ENCODE data around the gene GPR135. TPM values are rescaled to one million over a fixed set of nuclear protein-coding genes. Genes with fewer than 3 reads are reported as not detected.
A peak's percentile ranks its signal among the peaks of the same experiment; 100 is the strongest.

Gene GPR135, protein sequence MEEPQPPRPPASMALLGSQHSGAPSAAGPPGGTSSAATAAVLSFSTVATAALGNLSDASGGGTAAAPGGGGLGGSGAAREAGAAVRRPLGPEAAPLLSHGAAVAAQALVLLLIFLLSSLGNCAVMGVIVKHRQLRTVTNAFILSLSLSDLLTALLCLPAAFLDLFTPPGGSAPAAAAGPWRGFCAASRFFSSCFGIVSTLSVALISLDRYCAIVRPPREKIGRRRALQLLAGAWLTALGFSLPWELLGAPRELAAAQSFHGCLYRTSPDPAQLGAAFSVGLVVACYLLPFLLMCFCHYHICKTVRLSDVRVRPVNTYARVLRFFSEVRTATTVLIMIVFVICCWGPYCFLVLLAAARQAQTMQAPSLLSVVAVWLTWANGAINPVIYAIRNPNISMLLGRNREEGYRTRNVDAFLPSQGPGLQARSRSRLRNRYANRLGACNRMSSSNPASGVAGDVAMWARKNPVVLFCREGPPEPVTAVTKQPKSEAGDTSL
- total RNA-seq: 1 to 10 TPM in 3 of 4 donors, not detected in 1; 1.5 to 7.4 (median 5.2) TPM

DNA sequence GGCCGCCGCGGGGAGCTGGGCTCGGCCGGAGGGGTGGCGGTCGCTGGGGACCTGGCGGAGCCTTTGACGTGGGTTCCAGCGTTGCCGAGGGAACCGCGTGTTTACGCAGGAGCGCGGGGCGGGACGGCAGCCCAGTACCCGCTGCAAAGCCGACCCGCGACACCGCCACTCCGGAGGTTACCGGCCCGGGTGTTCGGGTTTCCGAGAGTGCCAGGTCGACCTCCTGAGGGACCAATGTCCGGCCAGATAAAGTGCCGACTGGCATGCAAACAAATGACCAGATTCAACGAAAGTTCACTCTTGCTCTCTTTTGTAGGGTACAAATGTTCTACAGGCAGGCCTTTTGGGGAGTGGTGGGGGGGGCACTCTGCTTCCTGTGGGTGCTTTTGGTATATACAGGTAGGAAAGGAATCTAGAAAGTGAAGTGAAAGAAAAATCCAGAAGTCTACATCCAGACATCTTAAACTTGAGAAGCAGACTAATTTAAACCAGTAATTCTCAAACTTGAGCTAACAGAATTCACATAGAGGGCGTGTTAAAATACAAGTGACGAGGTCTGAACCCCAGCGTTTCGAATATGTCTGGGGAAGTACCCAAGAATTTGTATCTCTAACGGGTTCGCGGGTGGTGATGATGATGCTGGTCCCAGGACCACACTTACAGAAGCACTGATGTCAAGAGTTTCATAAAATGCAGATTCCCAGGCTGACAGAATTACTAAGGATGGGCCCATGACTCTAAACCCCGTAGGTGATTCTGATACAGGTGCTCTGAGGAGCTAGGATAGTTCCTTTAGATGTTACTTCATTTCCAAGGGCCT is at the start of gene GPR135:
TSS of gene GPR135 (minus strand) at position 65 of the 820 bp plus-strand sequence. CDS start 154 bp downstream, outside the sequence.
- Histone ChIP-seq H3K4me1 (peaks cover 4 to 16% (median 12%) of the 10 kb centered on the region in 4 donors), H3K27ac (peak within 1 kb of the TSS; percentile 66 to 85 (median 82)), H3K9me3 (no peaks in the 10 kb centered on the region), H3K4me3 (peak within 1 kb of the TSS; percentile 48 to 66 (median 59)), H3K36me3 (no peaks in the 10 kb centered on the region), H3K27me3 (peaks cover 7% of the 10 kb centered on the region)
- WGBS, 2 donors (ENCODE audit: low coverage in 1 of 2): 26 to 87% methylated on average over 8 to 27 of the region's 40 CpGs
- TF ChIP-seq EP300 (IDR thresholded peaks at IDR 0.05; ENCODE audit: low read depth) (no peak), POLR2A (IDR thresholded peaks at IDR 0.05) (no peak), POLR2AphosphoS5 (IDR thresholded peaks at IDR 0.05) (no peak)
- TF ChIP-seq, protein P1, sequence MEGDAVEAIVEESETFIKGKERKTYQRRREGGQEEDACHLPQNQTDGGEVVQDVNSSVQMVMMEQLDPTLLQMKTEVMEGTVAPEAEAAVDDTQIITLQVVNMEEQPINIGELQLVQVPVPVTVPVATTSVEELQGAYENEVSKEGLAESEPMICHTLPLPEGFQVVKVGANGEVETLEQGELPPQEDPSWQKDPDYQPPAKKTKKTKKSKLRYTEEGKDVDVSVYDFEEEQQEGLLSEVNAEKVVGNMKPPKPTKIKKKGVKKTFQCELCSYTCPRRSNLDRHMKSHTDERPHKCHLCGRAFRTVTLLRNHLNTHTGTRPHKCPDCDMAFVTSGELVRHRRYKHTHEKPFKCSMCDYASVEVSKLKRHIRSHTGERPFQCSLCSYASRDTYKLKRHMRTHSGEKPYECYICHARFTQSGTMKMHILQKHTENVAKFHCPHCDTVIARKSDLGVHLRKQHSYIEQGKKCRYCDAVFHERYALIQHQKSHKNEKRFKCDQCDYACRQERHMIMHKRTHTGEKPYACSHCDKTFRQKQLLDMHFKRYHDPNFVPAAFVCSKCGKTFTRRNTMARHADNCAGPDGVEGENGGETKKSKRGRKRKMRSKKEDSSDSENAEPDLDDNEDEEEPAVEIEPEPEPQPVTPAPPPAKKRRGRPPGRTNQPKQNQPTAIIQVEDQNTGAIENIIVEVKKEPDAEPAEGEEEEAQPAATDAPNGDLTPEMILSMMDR (IDR thresholded peaks at IDR 0.05): no peak
- intact Hi-C loops (cut with DNase I; ENCODE audit: low total_unique reads): no loop called here
- DNase-seq: no peak
- in situ Hi-C loops (cut with MboI; ENCODE audit: low pct_ligation_motif_present in 1 of 4, low pct_unique_long_range_greater_than_20kb in 1 of 4, low sequenced_read_pairs in 3 of 4): loop anchor here in 1 of 4 donors (25.0 kb wide), 1 partner anchor 978 kb away; no protein-coding TSS in a partner anchor

DNA sequence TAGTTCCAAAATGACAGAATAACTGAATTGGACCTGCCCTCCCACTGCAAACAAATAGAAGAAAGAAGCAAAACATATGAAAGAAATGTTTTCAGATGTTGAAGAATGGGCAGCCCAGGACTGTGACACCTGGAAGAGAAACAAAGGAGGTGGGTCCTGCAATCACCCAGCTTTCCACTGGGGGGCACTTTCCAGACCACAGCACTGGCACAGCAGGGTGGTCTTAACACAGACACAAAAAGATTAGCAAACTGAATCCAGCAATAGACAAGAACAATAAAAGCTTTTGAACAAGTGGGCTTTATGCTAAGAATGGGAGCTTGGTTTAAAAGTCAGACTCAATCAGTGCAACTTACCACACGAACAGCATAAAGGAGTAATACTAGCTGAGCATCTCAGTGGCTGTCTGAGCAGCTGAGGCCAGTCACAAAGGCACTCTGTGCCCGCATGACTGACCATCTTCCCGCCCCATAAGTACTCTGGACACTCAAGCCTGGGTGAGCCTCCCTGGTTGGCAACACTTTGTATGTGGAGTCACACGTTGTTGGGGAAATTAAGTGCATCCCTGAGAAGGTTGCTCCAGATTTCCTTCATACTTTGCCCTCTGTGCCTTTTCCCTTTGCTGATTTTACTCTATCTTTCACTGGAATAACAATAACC is 46.9 kb upstream of the GPR135 start:
- intact Hi-C loops (cut with DNase I; ENCODE audit: low total_unique reads) (no loop called here), in situ Hi-C loops (cut with MboI; ENCODE audit: low pct_ligation_motif_present in 1 of 4, low pct_unique_long_range_greater_than_20kb in 1 of 4, low sequenced_read_pairs in 3 of 4) (no loop called here)
- no peaks in the 10 kb centered on the region for H3K27me3 ChIP-seq
- DNase-seq: peak; percentile 16
- TF ChIP-seq, protein P1 (IDR thresholded peaks at IDR 0.05): peak in 2 of 5 experiments; percentile 24 to 27
- TF ChIP-seq POLR2A (IDR thresholded peaks at IDR 0.05): no peak
- H3K27ac ChIP-seq: no peak overlapping the region
- no peaks in the 10 kb centered on the region for H3K36me3 ChIP-seq
- H3K4me3 ChIP-seq: no peak overlapping the region
- no peaks in the 10 kb centered on the region for H3K9me3 ChIP-seq
- H3K4me1 ChIP-seq: peaks cover 0 to 15% (median 4%) of the 10 kb centered on the region in 4 donors
- WGBS, 2 donors (ENCODE audit: low coverage in 1 of 2): 40 to 55% methylated on average over 1 to 4 of the region's 4 CpGs

DNA sequence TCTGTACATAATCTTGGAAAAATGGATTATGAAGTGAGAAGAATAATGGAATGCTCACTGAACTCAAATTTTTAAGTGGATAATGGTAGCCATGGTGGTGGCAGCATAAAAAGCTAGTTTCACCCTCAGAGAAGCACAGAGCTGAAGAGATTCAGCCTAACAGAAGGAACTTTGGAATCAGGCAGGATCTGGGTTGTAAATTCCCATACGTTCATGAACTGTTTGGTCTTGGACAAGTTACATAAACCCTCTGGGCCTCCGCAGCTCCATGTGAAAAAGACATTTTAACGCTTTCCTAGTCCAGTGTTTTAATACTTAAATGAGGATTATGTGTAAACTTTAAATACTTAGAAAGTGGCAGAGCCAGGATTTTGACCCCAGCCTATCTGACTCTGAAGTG is 45.8 kb upstream of the GPR135 start:
- TF ChIP-seq, protein P1 (IDR thresholded peaks at IDR 0.05): no peak
- no peak for TF ChIP-seq POLR2A (IDR thresholded peaks at IDR 0.05)
- no peak for TF ChIP-seq POLR2AphosphoS5 (IDR thresholded peaks at IDR 0.05)
- no peak for TF ChIP-seq EP300 (IDR thresholded peaks at IDR 0.05; ENCODE audit: low read depth)
- DNase-seq: no peak
- Histone ChIP-seq H3K4me1 (peaks cover 0 to 15% (median 4%) of the 10 kb centered on the region in 4 donors), H3K4me3 (no peak overlapping the region), H3K9me3 (no peaks in the 10 kb centered on the region), H3K27ac (no peak overlapping the region), H3K36me3 (no peaks in the 10 kb centered on the region), H3K27me3 (no peaks in the 10 kb centered on the region)
- in situ Hi-C loops (cut with MboI; ENCODE audit: low pct_ligation_motif_present in 1 of 4, low pct_unique_long_range_greater_than_20kb in 1 of 4, low sequenced_read_pairs in 3 of 4) (no loop called here), intact Hi-C loops (cut with DNase I; ENCODE audit: low total_unique reads) (no loop called here)
- 30 to 32% methylated on average over 3 of the region's 3 CpGs for WGBS, 2 donors (ENCODE audit: low coverage in 1 of 2)
